GM21447 (cell line): Measurements from ENCODE around the gene MAB21L4.

Source experiments
- ATAC-seq: cut with Tn5 transposase; IDR thresholded peaks from one replicate; pipeline ENCODE4 v1.9.1; 2021; ENCODE audit not compliant: unreplicated experiment

Gene MAB21L4

DNA sequence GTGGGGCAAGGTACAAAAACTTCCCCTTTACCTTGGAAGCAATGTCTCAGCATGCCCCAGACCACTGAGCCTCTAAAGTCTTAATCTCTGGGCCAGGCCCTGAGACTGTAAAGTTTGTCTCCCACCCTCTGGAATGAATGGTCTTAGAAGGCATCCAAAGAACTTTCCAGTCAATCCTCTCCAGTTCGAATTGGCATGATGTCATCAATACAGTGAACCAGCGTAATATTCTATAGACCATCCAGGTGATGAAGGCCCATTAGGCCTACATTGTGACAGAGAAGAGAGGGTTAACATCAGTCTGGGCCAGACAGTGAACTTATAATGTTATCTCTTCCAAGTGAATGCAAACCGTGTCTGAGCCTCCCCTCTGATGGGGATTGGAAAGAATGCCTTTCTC lies 11.2 kb downstream of the MAB21L4 start:
- ATAC-seq = no peak

DNA sequence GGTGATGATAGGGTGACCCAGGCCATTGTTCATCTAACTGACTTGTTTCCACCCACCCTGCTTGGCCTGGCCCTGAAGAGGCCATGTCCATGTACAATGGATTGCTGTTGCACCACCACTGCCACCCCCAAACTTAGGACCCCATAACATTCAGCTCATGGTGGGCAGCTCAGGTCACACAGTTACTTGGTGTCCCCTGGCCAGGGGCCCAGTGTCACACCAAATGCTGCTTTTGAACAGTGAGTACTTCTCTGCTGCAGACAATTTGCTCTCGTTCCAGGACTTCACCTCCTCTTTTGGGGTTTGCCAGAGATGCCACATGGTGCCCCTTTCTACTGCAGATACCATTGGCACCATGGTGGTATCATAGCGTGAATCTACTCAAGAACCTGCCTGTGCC lies 11.7 kb downstream of the MAB21L4 start:
- ATAC-seq = no peak

DNA sequence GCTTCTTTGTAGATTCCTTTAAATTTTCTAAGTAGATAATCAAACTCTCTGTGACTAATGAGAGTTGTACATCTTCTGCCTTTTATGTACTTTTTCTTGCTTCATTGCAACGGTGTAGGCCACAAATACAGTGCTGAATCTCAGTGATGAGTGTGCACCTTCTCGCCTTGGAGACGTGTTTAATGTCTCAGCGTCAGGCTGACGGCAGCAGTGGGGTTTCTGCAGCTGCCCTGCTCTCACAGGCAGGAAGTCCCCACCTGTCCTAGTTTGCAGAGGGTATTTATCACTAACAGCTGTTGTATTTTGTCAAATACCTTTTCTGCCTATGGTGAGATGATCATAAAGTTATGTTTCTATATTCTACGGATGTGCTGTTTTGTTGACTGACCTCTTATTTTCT lies 14.0 kb downstream of the MAB21L4 start:
- ATAC-seq = no peak

DNA sequence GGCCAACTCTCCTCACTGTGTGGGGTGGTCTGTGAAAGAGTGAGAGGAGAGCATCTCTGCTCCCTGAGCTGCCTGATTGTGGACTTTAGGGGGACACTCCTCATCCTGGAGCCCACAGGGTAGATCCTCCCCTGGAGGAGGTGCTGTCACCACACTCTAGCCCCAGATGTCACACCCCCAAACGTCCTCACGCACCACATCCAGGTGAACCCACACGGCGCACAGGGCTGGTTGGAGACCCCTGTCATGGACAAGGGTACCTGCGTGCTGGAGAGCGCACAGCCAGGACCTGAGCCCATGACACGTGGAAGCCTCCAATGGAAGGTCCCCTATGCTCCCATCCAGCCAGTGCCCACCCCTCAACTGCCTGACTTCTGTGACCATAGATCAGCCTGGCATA lies 16.9 kb downstream of the MAB21L4 start:
- ATAC-seq = no peak

DNA sequence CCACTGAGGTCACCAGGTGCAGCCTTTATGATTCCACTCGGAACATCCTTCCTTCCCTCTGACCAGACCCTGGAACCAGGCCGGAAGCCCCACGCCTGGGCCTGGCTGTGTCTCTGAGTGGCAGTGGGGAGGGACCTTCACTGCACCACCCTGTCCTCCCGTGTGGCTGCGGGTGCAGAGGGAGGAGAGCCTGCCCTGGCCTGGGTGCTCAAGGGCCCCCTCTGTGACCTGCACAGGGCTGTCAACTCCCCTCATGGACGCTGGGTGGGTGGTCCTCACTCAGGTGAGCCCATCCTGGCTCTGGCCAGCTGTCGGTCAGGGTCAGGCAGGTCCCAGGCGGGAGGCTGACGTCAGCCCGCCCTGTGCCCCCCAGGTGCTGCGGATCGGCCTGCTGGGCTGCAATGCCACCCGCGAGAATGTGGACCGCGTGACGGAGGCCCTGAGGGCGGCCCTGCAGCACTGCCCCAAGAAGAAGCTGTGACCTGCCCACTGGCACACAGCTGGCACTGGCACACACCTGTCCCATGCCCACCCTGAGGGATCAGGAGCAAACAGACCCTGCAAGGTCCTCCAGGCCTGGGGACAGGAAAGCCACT lies 17.5 kb downstream of the MAB21L4 start:
- ATAC-seq = no peak

DNA sequence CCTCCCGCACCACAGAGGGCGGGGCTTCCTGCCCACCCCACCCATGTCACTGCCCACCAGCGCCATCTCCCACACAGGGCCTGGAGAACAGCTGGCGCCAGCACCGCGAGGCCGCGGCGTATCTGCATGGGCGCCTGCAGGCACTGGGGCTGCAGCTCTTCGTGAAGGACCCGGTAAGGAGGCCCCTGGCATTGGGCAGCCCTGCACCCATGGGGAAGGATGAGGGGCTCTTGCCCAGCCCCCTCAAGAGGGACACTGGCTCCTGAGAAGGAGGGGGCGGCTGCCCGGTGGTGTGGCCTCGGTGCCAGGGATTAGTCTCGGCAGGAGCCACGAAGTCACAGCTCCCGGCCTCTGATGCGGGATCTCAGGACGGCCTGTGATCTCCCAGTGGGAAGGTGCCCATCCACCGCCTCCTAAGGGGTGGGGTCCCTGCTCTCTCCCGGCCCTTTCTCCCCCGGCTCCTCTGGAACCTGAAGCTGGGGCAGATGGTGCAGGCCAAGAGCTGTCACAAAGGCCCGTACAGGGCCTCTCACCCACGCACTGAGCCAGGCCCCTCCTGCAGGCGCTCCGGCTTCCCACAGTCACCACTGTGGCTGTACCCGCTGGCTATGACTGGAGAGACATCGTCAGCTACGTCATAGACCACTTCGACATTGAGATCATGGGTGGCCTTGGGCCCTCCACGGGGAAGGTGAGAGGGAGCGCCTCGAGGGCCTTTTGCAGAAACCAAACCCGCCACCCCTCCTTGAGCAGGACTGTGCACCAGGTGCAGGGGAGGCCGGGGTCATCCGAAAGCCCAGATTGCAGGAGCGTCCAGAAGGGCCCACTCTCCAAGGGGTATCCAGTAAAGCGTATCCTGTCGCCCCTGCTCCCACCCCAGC lies 18.3 kb downstream of the MAB21L4 start:
- ATAC-seq = no peak

DNA sequence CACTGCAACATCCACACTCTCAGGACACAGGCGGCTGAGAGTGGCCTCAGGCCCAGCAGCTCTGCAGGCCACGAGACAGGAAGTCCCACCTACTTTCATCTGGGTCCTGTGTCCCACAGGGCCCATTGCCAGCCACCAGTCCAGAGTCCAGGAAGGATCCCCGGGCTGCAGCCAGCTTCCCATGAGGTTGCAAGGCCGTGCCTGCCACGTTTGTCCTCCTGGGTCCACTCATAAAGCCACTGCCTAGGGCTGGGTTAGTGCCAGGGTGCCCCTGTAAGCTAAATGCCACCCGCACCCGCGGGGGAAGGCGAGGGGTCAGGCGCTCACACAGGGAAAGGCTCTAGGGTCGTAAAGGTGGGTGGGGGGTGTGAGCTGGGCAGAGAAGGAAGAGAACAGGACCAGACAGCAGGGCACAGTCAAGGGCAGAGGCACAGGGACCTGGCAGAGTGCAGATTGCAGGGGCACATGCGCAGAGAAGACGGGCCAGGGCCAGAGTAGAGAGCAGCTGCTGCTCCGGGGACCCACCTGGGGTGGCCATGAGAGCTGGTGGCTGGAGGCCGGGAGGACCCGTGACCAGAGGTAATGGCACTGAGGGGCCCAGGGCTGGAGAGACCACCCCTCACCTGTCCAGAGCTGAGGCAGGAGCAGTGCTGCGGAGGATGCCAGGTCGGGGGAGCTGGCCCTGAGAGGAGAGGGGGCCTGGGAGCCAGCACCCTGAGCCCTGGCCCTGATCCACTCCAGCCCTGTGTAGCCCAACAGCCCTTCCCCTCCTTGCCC lies 19.3 kb downstream of the MAB21L4 start:
- ATAC-seq = no peak

DNA sequence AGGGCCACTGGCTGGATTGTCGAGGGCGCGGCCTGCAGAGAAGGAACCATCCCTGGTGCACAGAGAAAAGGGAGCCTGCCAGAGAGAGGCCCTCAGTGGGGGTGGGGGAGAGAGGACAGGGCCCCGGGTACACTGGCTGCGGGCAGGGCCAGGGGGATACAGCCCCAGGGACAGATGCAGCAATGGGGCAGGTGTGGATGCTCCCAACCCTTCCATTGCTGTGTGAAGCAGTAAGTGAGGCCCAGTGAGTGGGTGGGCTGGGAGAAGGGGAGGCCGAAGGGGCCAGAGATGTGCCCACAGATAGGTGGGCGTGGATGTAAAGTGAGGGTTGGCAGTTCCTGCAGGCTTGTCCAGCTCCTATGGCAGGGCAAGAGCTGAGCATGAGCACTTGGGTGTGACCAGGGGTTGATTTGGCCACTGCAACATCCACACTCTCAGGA lies 19.9 kb downstream of the MAB21L4 start:
- ATAC-seq = no peak

DNA sequence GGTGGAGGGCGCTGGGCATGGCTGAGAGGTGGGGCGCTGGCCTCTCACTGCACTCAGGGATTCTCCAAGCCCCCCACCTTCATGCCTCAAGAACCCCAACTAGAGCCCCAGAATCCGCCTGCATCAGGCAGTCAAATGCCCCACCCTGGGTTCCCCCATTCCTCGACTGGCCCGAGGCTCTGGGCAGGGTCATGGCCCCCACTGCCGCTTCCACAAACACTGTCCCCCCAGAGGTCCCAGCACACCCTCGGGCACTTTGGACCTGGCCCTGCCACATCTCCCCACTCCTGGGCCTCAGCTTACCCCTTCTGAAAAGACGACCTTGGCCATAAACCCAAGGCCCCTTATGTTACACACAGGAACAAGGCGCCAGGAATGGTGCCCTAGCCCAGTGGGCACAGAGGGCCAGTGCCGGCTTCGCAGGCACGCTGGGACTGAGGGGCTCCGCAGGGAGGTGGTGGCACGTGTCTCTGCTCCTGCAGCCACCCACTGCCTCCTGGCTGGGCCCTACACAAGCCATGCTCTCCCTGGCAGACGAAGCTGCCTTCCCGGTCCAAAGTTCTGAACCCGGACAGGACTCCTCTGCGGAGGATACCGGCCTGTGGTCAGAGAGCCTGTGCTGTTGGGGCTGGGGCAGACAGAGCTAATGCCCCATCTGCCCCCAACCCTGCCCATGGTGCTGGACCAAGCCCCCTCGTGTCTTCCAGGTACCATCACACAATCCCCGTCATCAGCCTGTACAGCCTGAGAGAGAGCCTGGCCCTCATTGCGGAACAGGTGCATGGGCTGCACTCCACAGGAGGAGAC lies 20.5 kb downstream of the MAB21L4 start:
- no peak for ATAC-seq

DNA sequence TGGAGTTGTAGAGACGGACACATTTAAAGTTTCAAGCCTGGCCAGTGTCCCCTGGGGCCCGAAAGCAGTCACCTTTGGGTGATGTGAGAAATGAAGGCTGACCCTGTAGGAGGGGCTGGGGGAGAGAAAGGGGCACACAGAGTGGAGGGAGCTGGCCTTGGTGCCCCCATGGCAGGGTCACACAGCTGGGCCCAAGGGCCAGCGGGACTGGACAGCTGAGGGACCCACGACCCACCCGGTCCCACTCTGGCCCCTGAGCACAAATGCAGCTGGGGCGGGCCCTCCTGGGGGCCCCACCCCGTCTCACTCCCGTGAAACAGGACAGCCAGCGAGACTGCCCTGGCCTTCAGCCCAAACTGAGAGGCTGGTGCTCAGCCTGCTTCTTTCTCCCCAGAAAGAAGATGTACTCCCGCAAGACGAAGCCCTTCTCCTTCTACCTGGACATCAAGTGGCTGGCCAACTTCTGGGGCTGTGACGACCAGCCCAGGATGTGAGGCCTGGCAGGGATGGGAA lies 21.2 kb downstream of the MAB21L4 start:
- no peak for ATAC-seq

DNA sequence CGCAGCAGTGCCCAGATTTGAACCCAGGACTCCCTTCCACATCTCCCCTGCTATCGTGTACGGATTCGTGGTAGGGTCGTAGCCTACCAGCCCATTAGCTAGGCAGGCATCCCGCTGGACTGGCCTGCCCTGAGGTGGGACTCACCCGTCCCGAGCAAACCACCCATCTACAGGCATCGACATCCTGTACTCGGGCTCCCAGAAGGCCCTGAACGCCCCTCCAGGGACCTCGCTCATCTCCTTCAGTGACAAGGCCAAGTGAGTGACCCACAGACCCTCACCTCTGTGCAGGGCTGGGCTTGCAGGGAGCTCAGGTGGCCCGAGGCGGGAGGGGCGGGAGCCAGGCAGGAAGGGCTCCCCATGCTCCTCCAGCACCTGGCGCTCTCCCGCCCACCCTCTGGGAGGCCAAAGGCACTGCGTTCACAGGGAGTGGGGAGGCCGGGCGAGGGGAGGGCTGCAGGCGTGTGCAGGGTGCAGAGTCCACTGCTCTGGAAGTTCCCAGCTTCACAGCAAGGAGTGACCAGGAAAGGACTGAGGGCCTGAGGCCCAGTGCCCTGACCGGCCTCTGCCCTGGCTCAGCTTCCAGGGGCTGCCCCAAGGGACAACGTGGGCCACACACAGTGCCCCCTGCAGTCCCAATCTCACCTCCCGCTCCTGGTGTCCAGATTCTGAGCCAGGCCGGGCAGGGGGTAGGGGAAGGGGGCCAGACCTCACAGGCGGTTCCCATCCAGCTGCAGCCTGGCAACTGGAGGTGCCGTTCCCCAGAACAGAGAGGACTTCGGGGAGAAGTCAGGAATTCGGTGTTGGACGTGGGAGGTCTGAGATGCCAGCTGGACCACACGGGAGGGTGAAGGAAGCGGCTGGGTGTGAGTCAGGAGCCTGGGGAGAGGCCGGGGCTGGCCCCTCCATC lies 21.9 kb downstream of the MAB21L4 start:
- ATAC-seq = no peak

DNA sequence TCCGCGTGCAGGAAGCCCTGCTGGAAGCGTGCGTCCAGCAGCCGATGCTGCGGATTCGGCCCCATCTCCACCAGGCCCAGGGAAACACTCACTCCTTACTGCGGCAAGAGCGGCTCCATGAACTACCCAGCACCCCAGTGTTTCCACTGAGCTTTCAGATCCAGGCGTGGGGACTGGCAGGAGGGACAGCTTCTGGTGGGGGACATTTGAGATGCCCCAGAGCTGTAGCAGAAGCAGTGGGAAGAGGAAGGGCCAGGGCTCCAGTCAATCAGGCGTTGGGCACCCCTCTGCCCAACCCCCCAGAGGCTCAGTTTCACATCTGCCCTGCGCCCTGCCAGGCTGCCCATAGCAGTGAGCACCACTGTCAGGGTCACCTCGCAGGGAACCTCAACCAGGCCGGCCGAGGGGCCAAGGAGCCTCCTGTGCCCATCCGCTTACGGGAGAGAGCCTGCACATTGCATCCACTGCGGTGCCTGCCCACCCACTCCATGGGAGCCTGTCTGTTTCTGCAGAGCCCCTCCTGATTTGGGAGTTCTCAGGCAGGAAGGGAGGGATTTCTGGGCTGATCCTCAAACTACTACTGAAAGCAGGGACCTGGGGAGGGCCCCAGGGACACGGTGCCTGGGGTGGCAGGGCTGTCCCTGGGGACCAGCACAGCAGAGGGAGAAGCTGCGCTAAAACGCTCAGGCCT lies 22.7 kb downstream of the MAB21L4 start:
- ATAC-seq = no peak

DNA sequence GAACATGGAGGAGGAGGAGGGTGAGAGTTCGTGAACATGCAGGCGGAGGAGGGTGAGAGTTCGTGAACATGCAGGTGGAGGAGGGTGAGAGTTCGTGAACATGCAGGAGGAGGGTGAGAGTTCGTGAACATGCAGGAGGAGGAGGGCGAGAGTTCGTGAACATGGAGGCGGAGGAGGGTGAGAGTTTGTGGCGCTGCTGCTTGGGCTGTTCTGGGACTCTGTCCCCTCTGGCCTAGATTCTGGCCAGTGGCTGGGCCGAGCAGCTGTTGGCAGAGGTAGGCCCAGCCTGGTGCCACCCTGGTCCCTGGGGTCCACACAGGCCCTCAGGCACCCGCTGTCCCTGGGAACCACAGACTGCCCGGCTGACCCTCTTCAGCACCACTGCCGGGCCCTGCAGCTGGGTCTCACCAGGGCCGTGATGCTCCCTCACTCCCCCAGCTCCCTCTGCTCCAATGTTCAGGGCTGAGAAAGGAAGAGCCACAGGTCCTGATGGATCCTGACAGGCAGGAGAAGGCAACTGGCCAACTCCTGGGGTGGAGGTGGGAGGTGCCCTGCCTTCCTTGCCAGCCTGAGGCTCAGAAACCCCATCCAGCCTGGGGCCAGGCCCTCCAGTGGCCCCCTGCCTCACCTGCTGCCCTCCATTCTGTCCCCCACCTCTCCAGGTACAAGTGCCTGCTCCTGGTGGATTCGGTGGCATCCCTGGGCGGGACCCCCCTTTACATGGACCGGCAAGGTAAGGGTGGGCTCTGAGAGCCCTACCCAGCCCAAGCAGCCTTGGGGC lies 23.4 kb downstream of the MAB21L4 start:
- ATAC-seq = no peak

DNA sequence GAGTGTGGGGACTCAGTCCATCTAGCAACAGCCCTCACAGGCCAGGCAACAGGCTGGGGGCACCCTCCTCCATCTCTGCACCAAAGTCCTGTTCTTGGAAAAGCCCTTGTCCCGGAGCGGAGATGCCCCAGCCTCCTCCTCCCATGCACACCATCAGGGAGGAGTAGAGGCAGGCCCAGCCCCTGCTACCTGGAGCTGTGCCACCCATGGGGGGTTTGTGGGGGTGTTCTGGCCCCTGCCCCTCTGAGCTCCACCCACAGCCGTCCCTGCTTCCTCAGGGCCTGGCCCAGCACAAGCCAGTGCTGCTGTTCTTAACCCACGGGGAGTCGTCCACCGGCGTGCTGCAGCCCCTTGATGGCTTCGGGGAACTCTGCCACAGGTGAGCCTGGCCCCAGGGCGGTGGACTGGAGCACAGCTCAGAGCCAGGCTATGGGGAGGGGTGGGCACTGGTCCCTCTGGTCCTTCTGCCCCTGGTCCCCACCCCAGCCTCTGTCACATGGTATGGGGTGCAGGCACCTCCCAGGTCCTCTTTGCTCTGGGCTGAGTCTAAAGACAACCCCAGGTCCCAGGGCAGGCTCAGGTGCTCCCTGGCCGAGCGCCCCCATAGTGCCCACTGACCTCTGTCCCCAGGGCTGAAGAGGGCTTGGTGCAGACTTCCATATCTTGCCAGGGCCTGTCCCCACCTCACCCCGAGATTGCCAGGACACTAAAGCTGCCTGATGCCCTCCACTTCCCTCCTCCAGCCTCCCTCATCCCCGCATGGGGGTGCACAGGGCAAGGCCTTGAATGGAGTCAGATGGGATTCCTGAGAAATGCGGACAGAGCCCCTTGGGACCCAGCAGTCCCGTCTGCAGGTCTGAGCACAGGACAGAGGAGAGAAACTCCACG lies 24.6 kb downstream of the MAB21L4 start:
- ATAC-seq = no peak

DNA sequence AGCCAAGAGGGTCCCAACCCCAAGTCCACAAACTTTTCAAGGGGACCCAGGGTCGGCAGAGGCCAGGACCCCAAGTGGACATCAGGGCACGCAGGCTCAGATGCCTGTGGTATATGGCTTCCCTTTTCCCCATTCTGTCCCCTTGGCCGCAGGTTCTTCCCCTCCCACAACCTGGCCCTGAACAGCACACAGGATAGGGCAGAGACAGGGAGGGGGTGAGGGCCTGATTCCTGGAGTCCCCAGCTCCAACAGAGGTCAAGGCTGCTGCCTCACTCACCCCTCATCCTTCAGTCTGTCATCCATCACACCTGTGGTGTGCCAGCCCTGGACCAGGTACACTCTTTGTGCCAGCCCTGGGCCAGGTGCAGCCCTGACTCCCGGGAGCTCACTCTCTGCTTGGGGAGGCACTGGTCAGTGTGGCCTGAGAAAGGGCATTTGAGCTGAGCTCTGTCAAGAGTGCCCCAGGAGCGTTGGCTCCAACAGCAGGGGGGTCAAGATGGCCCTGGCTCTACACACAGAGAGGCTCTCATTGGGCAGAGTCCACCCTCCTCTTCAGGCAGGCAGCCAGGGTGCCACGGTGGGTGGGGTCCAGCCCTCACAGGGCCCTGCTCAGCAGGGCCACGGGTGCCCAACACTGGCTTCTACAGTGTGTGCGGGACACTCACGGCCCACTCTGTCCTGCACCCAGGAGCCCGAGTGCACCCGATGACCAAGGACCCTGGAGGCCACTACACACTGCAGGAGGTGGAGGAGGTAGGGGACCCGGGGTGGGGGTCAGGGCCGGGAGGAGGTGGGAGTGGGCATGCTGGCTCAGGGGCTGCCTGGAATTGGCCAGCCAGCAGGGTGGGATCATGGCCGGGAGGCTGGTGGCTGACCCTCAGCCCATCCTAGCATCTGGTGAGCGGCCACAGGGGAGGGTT lies 25.7 kb downstream of the MAB21L4 start:
- no peak for ATAC-seq
